ENCODE data around the gene TRIM66.
A peak's percentile ranks its signal among the peaks of the same experiment; 100 is the strongest.

The TRIM66 gene

GRCh38 chr11:8605971-8606563 is 76.4 kb downstream of the TRIM66 start:
- no peak for DNase-seq (ENCODE audit: low spot score)

DNA sequence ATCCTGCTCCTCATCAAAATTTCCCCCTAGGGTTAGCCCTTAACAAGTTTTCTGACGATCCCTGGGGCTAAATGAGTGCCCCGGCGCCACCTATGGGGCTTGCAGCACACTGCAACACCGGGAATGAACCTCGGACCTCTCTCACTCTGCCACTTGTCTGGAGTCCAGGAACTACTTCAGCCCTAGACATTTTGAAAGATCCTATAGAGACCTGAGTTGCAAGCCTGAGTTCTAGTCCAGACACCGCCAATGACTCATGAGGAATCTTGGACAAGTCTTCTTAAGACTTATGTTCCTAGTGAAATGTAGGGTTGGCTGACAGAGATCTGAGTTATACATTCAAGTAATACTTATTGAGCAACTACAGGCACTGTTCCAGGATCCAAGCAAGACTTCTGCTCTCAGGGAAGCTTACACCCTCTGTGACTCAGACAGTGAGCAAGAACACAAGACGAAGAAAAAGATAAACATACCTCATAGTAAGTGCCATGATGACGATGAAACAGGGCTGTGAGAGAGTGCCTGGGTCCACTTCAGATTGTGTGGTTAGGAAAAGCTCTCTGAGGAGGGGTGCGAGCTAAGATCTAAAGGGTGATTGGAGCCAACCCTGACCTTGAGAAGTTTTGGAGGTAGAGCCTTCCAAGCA is 78.3 kb downstream of the TRIM66 start:
- peak; percentile 48 for DNase-seq (ENCODE audit: low spot score)

DNA sequence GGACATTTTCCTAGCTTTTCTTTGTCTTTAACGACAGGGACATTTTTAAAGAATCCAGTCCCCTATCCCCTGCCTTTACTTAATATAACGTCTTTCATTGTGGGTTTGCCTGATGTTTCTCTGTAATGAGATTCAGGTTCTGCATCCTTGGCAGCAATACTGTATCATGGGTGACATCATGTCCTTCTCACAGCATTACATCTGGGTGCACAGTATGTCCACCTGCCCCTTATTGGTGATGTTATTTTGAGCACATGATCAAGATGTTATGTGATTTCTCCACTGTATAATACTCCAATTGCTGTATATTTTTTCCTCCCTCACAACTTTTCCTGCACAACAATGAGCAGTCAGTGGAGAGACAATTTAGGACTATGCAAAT is 78.8 kb downstream of the TRIM66 start:
- DNase-seq (ENCODE audit: low spot score), result no peak

GRCh38 chr11:8601376-8602133 is 80.9 kb downstream of the TRIM66 start:
- DNase-seq (ENCODE audit: low spot score), result no peak

GRCh38 chr11:8598506-8598905 is 84.0 kb downstream of the TRIM66 start:
- DNase-seq (ENCODE audit: low spot score), result no peak

- no peak for DNase-seq (ENCODE audit: low spot score)
Observed at GRCh38 chr11:8597182-8597581, 85.3 kb downstream of the TRIM66 start.

GRCh38 chr11:8596504-8597046 is 85.9 kb downstream of the TRIM66 start:
- DNase-seq (ENCODE audit: low spot score), result no peak

DNA sequence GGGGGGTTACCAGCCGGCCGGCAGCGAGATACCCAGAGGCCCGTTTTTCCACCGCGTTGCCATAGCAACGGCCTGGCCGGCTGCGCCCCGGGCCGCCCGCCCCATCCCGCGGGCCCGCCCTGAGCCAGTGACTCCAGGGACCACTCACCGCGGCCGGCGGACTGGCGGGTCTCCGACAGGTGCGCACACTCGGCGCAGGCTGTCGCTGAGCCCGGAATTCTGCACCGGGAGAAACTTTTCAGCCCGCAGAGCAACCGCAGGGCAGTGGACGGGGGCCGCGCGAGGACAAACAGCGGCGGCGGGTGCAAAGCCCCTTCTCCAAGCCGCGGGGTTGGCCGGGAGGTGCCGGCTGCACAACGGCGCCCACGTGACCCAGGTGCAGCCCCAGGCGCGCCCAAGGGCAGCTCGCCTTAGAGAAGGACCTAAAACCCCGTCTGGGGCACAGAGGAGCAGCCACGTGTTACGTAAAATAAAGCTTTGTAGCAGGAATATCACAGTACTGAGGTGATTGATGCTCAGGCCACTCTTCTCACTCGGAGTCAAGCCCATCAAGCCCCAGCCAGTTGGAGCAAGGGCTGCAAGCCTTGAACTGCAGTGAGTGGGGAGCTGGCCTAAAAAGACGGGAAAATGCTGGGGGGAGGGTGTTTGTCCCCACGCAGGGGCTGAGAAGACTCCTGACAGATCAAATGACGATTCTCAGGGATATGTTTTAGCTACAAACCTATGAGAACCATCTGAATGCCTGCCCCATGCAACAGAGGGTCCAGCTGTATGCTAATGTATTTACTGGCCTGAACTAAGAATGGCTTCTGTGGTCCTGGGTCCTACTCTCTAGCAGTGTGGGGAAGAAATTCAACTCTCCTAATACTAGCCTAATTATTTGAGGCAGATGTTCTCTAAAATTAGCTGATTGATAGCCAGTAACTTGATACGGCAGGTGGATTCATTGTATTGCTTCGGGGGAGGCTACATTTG is 88.2 kb downstream of the TRIM66 start, which contains the start of gene STK33:
Gene STK33, minus strand, starts transcription at position 294 of the 975 bp plus-strand sequence. CDS start 119,323 bp downstream, outside the sequence.
- DNase-seq (ENCODE audit: low spot score), result peak; percentile 77

- DNase-seq (ENCODE audit: low spot score), result peak; percentile 11
Observed at GRCh38 chr11:8593455-8593854, 89.0 kb downstream of the TRIM66 start.

GRCh38 chr11:8587915-8588314 is 94.5 kb downstream of the TRIM66 start:
- DNase-seq (ENCODE audit: low spot score), result no peak

DNA sequence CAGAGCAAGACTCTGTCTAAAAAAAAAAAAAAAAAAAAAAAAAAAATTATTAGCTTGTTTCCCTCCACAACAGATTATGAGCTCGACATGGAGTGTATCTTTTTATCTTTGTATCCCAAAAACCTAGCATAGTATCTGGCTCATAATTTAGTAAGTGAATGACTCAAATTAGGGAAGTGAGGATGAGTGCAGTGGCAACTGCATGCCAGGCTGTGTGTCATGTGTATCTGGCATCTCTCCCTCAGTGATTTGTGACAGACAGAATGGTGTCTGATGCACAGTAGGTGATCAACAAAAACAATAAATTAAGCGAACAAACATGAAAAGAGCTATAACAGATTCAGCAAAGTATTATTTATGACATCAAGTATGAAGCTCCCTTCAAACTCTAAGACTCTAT is 95.7 kb downstream of the TRIM66 start:
- no peak for DNase-seq (ENCODE audit: low spot score)

- DNase-seq (ENCODE audit: low spot score), result no peak
Observed at GRCh38 chr11:8586184-8586583, 96.3 kb downstream of the TRIM66 start.

- DNase-seq (ENCODE audit: low spot score), result no peak
Observed at GRCh38 chr11:8584511-8584910, 98.0 kb downstream of the TRIM66 start.

GRCh38 chr11:8584082-8584481 is 98.4 kb downstream of the TRIM66 start:
- DNase-seq (ENCODE audit: low spot score), result no peak

GRCh38 chr11:8581300-8581699 is 101.2 kb downstream of the TRIM66 start:
- DNase-seq (ENCODE audit: low spot score), result no peak

GRCh38 chr11:8577791-8578581 is 104.5 kb downstream of the TRIM66 start:
- no peak for DNase-seq (ENCODE audit: low spot score)

GRCh38 chr11:8574798-8575197 is 107.7 kb downstream of the TRIM66 start:
- no peak for DNase-seq (ENCODE audit: low spot score)

DNA sequence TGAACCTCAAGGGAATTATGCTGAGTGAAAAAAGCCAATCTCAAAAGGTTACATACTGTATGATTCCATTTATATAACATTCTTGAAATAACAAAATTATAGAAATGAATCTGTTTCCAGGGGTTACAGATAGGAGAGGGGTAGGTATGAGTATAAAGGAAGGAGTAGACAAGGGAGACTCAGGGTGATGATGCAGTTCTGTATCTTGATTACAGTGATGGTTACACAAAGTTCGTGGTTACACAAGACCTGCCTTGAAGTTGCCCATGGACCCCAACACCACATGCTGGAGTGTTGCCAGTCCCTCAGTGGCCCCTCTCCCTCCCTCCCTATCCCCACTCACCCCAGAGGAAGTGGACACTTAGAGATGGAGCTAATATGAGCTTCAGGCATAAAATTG is 108.7 kb downstream of the TRIM66 start:
- no peak for DNase-seq (ENCODE audit: low spot score)

DNA sequence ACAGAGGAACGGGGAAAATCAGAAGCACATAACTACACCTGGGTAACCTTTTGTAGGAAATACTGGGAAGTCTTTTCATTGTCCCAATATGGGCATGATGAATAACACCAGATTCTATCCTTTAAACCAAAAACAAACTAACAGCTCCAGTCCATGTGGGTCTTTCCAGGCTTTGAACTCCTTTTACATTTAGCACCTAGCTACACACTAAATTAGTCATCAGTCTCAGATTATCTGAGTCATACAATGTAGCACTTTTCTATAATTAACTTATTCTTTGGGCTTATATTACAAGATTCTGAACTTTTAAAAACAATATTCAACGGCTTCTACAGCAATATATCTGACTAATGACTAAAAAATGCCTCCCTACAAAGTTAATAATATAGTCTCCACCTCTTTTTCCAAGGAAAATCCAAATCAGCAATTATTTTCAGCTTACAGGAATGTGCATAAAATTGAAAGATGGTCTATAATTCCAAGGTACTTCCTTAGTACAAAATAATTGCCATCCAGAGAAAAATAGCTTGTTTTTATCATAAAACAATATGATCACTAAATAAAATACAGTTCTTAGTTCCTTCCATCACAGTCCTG is 114.8 kb downstream of the TRIM66 start:
- no peak for DNase-seq (ENCODE audit: low spot score)

GRCh38 chr11:8566613-8567210 is 115.8 kb downstream of the TRIM66 start:
- peak; percentile 8 for DNase-seq (ENCODE audit: low spot score)
